ENCODE results near the gene MCM3AP.
"Not testable (repeated sequence)": the region's sequence is repeated elsewhere in the genome, so short reads cannot be mapped to it uniquely, and the experiment has no call there.

- not testable (repeated sequence) for TF ChIP-seq EZH2phosphoT487 (IDR thresholded peaks at IDR 0.05; ENCODE audit: low read length); CTCF (IDR thresholded peaks at IDR 0.05; ENCODE audit: low read length); EZH2 (optimal IDR thresholded peaks at IDR 0.05; ENCODE audit: low read depth, low read length)
Observed at GRCh38 chr21:46223661-46224060, 61.8 kb downstream of the MCM3AP start.
